HG03095 (cell line): Measurements from ENCODE around the gene BRPF3.

Source experiments
- ATAC-seq: cut with Tn5 transposase; IDR thresholded peaks from one replicate; pipeline ENCODE4 v1.9.1; 2021; ENCODE audit warnings: moderate library complexity; ENCODE audit not compliant: unreplicated experiment

BRPF3 gene

DNA sequence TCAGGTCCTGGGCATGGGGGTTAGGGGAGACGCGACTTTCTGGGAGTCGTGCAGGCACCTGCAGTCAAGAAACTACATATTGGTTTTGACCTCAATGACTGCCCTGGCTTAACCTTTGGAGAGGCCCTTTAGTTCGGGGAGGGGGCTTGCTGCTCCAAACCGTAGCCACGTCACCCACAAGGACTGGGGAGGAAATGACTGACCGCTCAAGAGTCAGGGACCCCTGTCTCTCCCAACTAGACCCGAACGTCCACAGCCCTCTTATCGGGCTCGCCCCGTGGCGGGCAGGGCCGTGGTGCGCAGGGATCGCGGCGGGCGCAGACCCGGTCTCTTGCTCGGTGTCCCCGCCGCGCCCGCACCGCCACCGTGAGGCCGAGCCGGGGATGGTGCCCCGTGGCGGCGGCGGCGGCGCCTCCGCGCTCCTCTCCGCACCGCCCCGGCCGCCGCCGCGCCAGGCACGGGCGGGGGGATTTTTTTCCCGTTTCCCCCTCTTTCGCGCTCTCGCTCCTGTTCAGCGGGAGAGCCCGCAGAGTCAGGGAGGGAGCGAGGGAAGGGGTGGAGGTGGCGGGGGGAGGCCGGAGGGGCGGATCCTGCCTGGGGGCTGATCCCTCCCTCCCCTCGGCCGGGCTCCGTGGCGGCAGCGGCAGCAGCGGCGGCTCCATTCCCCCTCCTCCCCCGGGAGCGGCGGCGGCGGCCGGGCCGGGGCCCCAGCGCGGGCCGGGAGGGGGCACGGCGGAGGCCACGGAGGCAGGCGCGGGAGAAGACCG is at the start of gene BRPF3:
Gene BRPF3 (plus strand): TSS at position 632 of the 767 bp plus-strand sequence. CDS start 3,579 bp downstream, outside the sequence.
- peak; percentile 59 for ATAC-seq

DNA sequence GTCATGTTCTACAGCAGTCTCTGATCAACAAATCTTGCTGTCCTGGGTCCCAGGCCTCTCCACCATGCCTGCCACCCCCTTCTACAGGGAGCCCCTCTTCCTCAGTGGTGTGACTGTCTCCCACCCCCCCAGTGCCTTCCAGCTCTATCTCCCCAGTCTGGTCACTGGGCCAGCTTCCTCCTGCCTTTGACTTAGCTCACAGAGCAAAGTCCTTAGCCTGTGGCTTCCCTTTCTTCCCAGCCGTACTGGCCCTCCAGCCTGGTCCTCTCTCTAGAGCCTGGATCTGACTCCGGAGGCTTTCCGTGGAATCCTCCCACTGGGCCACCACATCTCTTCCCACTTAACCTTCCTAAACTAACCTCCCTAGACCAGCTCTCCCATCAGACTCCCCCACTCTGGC is 49.2 kb upstream of the BRPF3 start:
- ATAC-seq: no peak

DNA sequence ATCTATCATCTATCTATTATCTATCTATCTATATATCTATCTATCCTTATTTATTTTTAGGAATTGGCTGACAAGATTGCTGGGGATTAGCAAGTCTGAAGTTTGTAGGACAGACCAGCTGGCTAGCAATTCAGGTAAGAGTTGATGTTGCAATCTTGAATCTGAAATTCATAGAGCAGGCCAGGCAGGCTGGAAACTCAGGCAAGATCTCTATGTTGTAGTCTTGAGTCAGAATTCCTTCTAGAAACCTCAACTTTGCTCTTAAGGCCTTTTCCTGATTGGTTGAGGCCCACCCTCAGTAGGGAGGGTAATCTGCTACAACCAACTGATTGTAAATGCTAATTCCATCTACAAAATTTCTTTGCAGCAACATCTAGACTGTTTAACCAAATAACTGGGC is 47.1 kb upstream of the BRPF3 start:
- no peak for ATAC-seq

DNA sequence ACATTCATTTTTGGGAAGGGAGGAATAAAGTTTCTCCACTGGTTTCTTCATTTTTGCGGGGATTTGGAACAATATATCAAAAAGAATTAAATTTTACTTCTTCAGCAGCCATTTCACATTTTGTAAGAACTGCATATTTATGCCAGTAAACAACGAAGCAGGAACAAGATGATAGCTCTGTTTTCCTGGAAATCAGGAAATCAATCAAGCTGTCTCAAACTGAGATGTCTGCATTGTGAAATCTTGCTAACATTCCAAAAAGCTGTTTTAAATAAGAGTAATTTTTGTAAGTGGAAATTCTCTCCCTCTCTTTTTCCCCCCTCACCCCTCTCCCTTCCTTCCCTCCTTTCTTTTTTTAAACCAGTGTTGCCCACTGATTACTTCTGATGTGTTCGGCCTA is 46.3 kb upstream of the BRPF3 start:
- ATAC-seq: no peak

DNA sequence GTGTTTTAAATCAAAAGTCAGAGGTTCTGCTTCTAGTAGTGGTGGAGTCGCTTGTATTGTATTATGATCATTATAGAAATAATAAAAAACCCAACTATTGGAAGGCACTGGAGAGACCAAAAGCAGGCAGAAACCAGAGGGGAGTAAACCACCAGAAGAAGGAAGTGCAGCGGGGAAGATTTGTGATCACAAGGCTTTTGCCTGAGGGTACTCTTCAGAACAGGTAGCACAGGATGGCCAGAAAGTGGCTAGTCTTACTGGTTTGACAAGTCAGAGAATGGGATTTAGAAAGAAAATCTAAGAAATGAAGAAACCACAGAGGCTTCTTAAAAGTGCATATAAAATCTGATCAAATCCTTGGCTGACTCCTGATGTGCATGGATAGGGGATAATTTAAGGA is 42.3 kb upstream of the BRPF3 start:
- no peak for ATAC-seq

DNA sequence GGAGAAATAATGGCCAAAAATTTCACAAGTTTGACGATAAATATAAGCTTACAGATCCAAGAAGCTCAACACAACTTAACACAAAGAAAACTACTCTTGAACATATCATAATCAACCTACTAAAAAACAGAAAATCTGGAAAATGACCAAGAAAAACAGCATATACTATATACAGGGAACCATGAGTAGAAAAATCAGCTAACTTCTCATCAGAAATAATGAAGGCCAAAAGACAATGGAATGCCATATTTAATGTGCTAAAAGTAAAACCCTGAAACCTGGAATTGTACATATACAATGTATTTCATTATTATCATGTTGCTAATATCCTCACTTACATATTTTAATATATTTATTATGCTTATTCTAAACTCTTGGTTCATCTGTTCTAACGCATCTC is 40.9 kb upstream of the BRPF3 start:
- ATAC-seq: no peak

DNA sequence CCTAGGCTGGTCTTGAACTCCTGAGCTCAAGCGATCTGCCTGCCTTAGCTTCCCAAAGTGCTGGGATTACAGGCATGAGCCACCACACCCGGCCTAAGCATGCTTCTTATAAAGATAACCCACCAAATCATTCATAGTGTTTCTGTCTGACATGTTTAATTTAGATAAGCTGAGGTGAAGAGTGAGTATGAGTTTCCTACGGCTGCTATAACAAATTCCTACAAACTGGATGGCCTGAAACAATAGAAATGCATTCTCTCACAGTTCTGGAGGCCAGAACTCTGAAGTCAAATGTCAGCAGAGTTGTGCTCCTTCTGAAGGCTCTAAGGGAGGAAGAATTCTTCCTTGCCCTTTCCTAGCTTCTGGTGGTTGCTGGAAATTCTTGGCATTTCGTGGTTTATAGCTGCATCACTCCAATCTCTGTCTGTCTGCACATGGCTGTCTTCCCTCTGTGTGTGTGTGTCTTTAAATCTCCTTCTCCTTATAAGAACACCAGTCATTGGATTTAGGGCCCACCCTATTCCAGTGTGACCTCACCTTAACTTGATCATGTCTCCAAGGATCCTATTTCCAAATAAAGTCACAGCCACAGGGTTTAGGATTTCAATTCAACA is 36.3 kb upstream of the BRPF3 start:
- no peak for ATAC-seq

DNA sequence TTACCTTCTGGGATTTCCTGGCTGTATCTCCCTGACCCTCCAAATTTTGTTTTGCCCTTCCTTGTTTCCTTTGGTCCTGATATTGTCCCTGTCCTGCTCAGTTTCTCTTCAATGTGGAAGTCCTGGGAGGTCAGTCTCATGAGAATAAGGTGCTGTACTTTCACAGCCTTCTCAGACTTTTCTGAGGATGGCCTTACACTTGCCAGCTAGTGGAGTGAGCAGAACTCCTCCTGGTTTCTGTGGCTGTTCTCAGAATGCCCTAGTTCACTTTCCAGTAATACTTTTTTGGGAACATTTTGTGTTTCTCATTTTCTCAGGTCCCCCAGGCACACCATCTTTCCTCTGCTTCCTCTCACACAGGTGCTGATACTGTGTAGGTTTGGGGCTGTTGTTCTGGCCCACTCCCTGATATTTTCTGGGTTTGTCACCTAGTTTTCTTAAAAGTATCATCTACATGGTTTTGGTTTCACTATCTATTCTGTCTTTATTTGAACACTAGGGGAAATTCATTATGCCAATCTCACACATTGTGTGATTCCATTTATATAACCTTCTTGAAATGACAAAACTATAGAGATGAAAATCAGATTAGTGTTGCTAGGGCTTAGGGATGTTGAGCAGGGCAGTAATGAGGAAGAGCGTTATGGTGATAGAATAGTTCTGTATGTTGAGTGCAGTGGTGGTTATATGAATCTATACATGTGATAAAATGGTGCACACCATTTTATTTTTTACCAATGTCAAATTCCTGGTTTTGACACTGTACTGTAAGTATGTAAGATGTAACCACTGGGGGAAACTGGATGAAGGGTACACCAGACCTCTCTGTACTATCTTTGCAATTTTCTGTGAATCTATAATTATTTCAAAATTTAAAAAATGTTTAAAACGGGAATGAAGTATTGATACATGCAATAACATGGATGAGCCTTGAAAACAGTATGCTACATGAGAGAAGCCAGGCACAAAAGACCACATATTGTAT is 27.2 kb upstream of the BRPF3 start:
- ATAC-seq: no peak

DNA sequence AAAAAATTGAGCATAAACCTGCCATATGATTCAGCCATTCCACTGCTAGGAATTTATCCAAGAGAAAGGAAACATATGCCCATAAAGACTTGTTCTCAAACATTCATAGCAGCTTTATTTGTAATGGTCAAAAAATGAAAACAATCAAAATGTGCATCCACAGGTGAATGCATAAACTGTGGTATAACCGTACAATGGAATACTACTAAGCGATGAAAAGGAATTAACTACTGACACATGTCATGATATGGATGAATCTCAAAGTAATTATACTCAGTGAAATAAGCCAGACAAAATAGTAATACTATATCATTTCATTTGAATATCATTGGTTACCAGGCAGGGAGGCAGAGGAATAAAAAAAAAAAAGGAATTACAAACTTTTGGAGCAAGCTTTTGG is 25.8 kb upstream of the BRPF3 start:
- ATAC-seq: no peak

DNA sequence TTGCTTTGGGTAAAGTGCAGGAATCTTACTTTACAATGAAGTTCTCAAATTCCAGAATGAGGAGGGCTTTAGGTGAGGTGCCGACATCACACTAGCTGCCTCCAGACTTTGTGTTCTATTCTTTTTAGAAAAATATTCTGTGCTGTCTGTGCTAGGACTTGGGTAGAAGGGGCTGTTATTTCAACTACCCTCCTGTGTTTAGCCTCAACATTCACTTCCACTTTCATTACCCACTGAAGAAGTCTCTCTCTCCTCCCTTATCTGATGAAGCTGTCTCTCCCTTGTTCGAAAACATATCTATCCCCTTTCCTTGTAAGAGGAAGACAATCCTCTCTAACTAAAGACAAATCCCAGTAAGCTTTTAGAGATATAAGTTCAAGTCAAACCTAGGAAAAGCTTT is 25.0 kb upstream of the BRPF3 start:
- no peak for ATAC-seq

DNA sequence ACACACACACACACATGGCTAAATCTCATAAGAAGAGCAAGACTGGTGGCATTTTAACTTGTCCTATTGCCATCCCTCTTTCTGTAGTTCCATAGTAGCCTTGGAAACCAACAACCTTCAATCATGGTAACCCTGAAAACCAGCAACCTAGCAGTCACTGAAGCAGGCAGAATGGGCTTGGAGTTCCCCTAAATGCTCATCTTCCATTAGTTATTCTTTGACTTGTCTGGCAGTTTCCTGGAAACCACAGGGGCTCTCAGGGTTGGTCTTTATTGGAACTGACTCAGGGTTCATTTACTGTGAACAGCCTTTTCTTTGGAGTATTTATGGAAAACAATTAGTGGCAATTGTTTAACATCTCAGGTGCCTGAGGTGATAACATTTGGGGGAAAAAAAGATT is 19.4 kb upstream of the BRPF3 start:
- no peak for ATAC-seq

DNA sequence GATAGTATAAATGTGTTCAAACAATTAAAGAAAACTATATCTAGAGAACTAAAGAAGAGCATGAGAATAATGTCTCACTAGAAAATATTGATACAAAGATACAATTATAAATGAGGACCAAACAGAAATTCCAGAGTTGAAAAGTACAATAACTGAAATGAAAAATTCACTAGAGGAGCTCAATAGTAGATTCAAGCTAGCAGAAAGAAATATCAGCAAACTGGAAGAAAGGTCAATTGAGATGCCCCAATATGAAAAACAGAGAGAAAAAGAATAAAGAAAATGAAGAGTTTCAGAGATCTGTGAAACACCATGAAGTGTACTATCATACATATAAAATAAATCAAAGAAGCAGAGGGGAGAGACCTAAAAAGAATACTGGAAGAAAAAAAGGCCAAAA is 18.0 kb upstream of the BRPF3 start:
- no peak for ATAC-seq

DNA sequence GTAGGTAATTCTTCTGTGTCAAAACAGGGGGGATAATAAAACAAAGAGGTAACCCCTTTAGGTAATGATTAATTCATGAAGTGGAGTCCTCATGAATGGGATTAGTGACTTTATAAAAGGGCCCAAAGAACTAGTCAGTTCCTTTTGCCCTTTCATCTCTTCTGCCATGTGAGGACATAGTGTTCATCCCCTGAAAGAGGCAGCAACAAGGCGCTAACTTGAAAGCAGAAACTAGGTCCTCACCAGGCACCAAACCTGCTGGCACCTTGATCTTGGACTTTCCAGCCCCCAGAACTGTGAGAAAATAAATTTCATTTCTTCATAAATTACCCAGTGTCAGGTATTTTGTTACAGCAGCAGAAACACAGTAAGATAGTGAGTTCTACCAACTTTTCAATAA is 16.4 kb upstream of the BRPF3 start:
- ATAC-seq: no peak

DNA sequence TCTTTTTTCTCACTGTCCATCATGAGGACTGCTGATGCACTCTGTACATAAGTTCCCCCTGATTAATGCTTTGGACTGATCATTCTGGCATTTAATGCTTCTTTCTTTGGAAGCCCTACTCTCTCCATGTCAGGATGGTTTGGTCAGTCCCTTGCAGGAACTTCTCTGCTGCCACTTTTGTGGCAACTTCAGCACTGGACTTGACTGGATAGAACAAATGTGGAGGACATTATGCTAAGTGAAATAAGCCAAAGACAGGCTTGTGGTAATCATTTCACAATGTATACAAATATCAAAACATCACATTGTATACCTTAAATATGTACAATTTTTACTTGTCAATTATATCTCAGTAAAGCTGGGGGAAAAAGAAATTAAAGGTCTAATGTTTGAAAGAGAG is 12.2 kb upstream of the BRPF3 start:
- ATAC-seq: no peak

DNA sequence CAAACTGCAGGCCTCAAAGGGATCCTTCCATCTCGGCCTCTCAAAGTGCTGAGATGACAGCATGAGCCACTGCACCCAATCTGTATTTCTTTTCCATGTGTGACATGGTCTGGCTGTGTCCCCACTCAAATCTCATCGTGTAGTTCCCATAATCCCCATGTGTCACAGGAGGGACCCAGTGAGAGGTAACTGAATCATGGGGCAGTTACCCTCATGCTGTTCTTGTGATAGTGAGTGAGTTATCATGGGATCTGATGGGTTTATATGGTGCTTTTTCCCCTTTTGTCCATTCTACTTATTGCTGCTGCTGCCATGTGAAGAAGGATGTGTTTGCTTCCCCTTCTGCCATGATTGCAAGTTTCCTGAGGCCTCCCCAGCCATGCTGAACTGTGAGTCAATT is 10.3 kb upstream of the BRPF3 start:
- ATAC-seq: no peak

DNA sequence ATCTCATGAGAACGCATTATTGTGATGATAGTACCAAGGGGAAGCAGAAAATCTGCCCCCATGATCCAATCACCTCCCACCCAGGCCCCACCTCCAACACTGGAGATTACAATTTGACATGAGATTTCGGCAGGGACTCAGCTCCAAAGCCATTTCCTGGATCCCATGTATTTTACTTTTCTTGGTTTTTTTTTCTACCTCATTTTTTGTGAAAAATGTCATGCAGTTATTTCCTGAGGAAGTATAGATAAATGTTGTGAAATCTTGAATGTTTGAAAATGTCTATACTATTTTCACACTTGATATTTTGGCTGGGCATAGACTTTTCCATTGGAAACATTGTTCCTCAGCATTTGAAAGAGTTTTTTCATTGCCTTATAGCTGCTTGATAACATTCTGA is 9.1 kb upstream of the BRPF3 start:
- ATAC-seq: no peak

DNA sequence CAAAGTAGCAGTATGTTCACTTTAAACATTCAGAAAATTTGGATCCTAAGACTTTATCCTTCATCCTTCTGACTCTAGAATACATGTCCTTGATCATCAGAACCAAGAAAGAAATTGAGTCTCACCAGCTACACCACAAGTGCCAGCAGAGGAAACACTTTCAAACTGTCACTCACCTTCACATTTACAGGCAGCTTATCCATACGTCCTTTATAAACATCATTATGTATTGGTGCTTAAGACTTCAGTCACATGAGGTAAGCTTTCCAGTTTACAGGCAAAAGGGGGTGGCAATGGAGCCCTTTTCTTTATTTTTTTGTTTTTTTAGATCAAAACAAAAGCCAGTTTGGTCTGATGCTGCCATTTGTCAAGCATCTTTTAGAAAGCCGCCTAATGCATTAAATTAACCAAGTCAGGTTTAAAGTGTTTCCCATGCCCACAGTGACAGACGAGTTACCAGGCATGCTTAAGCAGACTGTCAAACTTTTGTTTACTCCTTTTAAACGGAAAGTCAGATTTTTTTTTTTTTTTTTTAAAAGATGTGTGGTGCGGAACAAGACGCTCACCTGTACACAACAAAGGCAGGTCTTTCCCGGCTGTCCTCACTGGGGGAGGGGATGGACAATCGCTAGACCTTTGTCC is 952 bp upstream of the BRPF3 start:
- no peak for ATAC-seq

DNA sequence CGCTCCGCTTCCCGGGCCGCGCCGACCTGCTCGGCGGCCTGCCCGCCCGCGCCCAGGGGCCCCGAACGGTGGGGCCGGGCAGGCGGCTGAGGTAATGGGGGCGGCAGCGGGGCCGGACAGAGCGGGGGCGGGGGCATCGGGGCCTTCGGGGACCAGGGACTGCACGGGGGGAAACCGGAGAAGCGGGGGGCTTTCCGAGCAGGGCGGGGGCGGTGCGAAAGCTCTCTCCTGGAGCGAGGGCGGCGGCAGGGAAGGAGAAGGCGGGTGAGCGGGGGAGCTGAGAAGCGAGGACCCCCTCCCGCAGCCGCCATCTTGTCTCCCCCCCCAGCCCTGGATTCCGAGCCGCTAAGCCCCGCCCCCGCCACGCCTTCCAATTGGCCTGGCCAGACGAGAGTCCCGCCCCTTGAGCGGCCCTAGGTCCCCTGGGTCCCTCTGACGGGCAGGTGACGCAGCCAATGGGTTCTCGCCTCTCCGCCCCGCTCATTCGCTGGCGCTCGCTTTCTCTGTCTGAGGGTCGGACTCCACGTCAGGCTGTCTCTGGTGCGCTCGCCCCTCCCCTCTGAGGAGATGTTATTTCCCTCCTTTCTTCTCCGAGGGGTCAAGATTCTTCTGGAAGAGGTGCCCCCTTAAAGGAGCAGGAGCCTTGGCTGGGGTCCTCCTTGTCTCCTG is 470 bp downstream of the BRPF3 start:
- peak; percentile 90 for ATAC-seq

DNA sequence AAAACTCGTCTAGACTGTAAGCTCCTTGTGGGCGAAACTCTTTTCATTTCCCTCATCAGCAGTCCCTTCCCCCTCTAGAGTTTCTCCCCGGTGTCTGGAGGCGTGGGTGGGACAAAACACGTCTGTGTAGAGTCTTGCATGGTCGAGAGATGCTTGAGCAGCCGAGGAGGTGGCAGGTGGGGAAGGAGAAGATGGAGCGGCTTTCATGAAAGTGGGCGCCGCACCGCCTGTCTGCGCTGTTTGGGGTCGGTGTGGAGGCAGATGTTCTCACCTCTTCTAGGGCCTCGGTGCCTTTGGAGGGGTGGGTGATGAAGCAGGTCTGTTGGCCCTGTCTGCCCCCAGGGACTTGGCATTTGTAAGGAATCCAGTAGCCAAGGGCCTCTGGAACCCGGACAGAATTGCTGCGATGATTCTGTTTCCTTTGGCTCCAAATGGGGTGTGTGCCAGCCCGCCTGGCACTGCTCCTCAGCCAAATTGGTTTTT is 1.2 kb downstream of the BRPF3 start:
- ATAC-seq: no peak

DNA sequence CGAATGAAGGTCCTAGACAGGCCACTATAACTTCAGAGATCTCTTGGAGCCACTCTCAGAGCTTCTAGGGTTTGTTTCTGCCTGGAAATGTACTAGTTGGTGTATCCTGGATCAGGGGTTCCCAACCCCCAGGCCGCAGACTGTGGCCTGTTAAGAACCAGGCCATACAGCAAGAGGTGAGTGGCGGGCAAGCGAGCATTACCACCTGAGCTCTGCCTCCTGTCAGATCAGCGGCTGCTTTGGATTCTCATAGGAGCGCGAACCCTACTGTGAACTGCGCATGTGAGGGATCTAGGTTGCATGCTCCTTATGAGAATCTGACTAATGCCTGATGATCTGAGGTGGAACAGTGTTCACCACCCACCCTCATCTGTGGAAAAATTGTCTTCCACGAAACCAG is 2.4 kb downstream of the BRPF3 start:
- no peak for ATAC-seq
